Fibroblast of mammary gland (primary cell): ENCODE measurements around the gene CDC42EP2.
A peak's percentile ranks its signal among the peaks of the same experiment; 100 is the strongest.

Experiments
- DNase-seq: peaks from one replicate; pipeline ENCODE4 v3.0.0-alpha.2; 2010; ENCODE audit warnings: low read depth
- H3K4me3 ChIP-seq: 2 replicates; pipeline ENCODE4 v1.5.1; 2011; ENCODE audit warnings: low read depth, mild to moderate bottlenecking, low read length, moderate library complexity; ENCODE audit not compliant: control insufficient read depth
- CTCF ChIP-seq: conservative IDR thresholded peaks from 2 replicates; pipeline ENCODE4 v1.5.1; 2011; ENCODE audit warnings: low read depth, low read length, inconsistent platforms; ENCODE audit not compliant: control insufficient read depth, insufficient read depth

CDC42EP2 gene

GRCh38 chr11:65314501-65315203 is at the start of gene CDC42EP2:
TSS of gene CDC42EP2 (plus strand) at chr11:65314866. CDS start at chr11:65320899, 6,033 bp downstream.
- H3K4me3 ChIP-seq: peak within 1 kb of the TSS; percentile 90
- no peak for TF ChIP-seq CTCF

GRCh38 chr11:65266210-65266609 is 48.5 kb upstream of the CDC42EP2 start:
- TF ChIP-seq CTCF: peak; percentile 58
- no peak for DNase-seq
- no peak overlapping the region for H3K4me3 ChIP-seq

More at GRCh38 chr11:65314501-65315203, at the start of gene CDC42EP2:
- DNase-seq: peak; percentile 76

- H3K4me3 ChIP-seq: no peak overlapping the region
- DNase-seq: peak; percentile 94
- peak; percentile 78 for TF ChIP-seq CTCF
Observed at GRCh38 chr11:65274735-65275682, 39.7 kb upstream of the CDC42EP2 start.

GRCh38 chr11:65275906-65276305 is 38.8 kb upstream of the CDC42EP2 start:
- DNase-seq: no peak
- no peak for TF ChIP-seq CTCF
- no peak overlapping the region for H3K4me3 ChIP-seq

- H3K4me3 ChIP-seq: no peak overlapping the region
- no peak for DNase-seq
- no peak for TF ChIP-seq CTCF
Observed at GRCh38 chr11:65277631-65278277, 36.9 kb upstream of the CDC42EP2 start.

- H3K4me3 ChIP-seq: no peak overlapping the region
- no peak for DNase-seq
- TF ChIP-seq CTCF: no peak
Observed at GRCh38 chr11:65278356-65278755, 36.3 kb upstream of the CDC42EP2 start.
